HEK293T (cell line): ENCODE measurements around the gene SUPT3H.
A peak's percentile ranks its signal among the peaks of the same experiment; 100 is the strongest.
"Not testable (repeated sequence)": the region's sequence is repeated elsewhere in the genome, so short reads cannot be mapped to it uniquely, and the experiment has no call there.

Experiments
- CTCF ChIA-PET: fragments of 350-600 bp; formaldehyde crosslinking; extraction: SDS; loops from one replicate; lab custom pipeline; 2021; ENCODE audit warnings: antibody characterized with exemption, inconsistent platforms; lab: Yijun Ruan, JAX
- POLR2A ChIA-PET: fragments of 350-600 bp; formaldehyde crosslinking; extraction: SDS; loops from one replicate; lab custom pipeline; 2020; ENCODE audit warnings: antibody characterized with exemption, inconsistent platforms; lab: Yijun Ruan, JAX
- DNase-seq: peaks from one replicate; pipeline ENCODE4 v3.0.0; 2012; ENCODE audit warnings: mixed read lengths; ENCODE audit errors: extremely low spot score
- ARNT ChIP-seq: fragments of 450-650 bp; IDR thresholded peaks from 2 replicates; pipeline ENCODE4 v1.6.1; 2017; ENCODE audit warnings: mild to moderate bottlenecking
- BHLHE40 ChIP-seq: fragments of 450-650 bp; IDR thresholded peaks from 2 replicates; pipeline ENCODE4 v1.6.1; 2016; ENCODE audit warnings: mild to moderate bottlenecking, moderate library complexity, borderline replicate concordance
- CTBP1 ChIP-seq: fragments of 450-650 bp; IDR thresholded peaks from 2 replicates; pipeline ENCODE4 v1.6.1; 2016; ENCODE audit warnings: borderline replicate concordance
- ELF4 ChIP-seq: fragments of 450-650 bp; IDR thresholded peaks from 2 replicates; pipeline ENCODE4 v1.6.1; 2017; ENCODE audit warnings: antibody characterized with exemption
- FOXA1 ChIP-seq: fragments of 450-650 bp; IDR thresholded peaks from 2 replicates; pipeline ENCODE4 v1.6.1; 2016; ENCODE audit warnings: mild to moderate bottlenecking
- FOXK2 ChIP-seq: fragments of 450-650 bp; IDR thresholded peaks from 2 replicates; pipeline ENCODE4 v1.6.1; 2016; ENCODE audit warnings: mild to moderate bottlenecking
- FOXM1 ChIP-seq: fragments of 450-650 bp; IDR thresholded peaks from 2 replicates; pipeline ENCODE4 v1.6.1; 2017; ENCODE audit warnings: mild to moderate bottlenecking, borderline replicate concordance
- HDGF ChIP-seq: fragments of 450-650 bp; IDR thresholded peaks from 2 replicates; pipeline ENCODE4 v1.6.1; 2017; ENCODE audit warnings: antibody characterized with exemption, borderline replicate concordance
- L3MBTL2 ChIP-seq: fragments of 450-650 bp; conservative IDR thresholded peaks from 2 replicates; pipeline ENCODE4 v1.6.1; 2016; ENCODE audit warnings: mild to moderate bottlenecking
- LEF1 ChIP-seq: fragments of 450-650 bp; IDR thresholded peaks from 2 replicates; pipeline ENCODE4 v1.6.1; 2017; ENCODE audit warnings: mild to moderate bottlenecking, borderline replicate concordance
- NFRKB ChIP-seq: fragments of 450-650 bp; IDR thresholded peaks from 2 replicates; pipeline ENCODE4 v1.6.1; 2016; ENCODE audit warnings: mild to moderate bottlenecking, moderate library complexity
- SP1 ChIP-seq: fragments of 450-650 bp; IDR thresholded peaks from 2 replicates; pipeline ENCODE4 v1.6.1; 2017
- SUZ12 ChIP-seq: fragments of 450-650 bp; IDR thresholded peaks from 2 replicates; pipeline ENCODE4 v1.6.1; 2016; ENCODE audit warnings: mild to moderate bottlenecking
- TARDBP ChIP-seq: fragments of 450-650 bp; IDR thresholded peaks from 2 replicates; pipeline ENCODE4 v1.6.1; 2016
- ZNF384 ChIP-seq: fragments of 450-650 bp; IDR thresholded peaks from 2 replicates; pipeline ENCODE4 v1.6.1; 2016
- TF ChIP-seq, protein P1 (sequence below): fragments of 450-650 bp; IDR thresholded peaks from 2 replicates; pipeline ENCODE4 v1.6.1; 2016

The SUPT3H gene

DNA sequence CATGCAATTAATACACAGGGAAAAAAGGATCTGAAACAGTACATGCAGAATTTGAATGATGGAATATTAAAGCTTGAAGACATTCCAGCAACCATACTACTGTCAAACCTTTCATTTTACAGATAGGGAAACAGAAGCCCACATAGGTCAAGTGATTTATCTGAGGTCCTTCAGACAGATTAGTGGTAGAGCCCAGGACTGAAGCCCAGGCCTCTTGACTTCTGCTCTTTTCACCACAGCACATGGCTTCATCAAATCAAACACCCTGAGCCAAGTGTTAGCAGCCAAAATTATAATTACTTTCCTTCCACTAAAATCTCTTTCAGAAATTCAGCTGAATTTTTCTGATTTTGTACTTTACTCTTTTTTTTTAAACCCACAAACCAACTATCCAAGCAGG, 485.2 kb downstream of the SUPT3H start:
- DNase-seq, result no peak
- ChIA-PET POLR2A (no interaction called here), CTCF (no interaction called here)
- no peak for TF ChIP-seq L3MBTL2
- no peak for TF ChIP-seq HDGF
- no peak for TF ChIP-seq NFRKB
- TF ChIP-seq TARDBP, result no peak
- TF ChIP-seq, protein P1, sequence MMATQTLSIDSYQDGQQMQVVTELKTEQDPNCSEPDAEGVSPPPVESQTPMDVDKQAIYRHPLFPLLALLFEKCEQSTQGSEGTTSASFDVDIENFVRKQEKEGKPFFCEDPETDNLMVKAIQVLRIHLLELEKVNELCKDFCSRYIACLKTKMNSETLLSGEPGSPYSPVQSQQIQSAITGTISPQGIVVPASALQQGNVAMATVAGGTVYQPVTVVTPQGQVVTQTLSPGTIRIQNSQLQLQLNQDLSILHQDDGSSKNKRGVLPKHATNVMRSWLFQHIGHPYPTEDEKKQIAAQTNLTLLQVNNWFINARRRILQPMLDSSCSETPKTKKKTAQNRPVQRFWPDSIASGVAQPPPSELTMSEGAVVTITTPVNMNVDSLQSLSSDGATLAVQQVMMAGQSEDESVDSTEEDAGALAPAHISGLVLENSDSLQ, result no peak
- no peak for TF ChIP-seq CTBP1
- no peak for TF ChIP-seq ARNT

DNA sequence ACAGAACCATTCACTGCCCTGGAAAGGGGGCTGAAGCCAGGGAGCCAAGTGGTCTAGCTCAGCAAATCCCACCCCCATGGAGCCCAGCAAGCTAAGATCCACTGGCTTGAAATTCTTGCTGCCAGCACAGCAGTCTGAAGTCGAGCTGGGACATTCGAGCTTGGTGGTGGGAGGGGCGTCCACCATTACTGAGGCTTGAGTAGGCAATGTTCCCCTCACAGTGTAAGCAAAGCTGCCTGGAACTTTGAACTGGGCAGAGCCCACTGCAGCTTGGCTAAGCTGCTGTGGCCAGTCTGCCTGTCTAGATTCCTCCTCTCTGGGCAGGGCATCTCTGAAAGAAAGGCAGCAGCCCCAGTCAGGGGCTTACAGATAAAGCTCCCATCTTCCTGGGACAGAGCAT, 498.7 kb downstream of the SUPT3H start:
- CTCF ChIA-PET, DNase-seq, POLR2A ChIA-PET: not testable (repeated sequence)

DNA sequence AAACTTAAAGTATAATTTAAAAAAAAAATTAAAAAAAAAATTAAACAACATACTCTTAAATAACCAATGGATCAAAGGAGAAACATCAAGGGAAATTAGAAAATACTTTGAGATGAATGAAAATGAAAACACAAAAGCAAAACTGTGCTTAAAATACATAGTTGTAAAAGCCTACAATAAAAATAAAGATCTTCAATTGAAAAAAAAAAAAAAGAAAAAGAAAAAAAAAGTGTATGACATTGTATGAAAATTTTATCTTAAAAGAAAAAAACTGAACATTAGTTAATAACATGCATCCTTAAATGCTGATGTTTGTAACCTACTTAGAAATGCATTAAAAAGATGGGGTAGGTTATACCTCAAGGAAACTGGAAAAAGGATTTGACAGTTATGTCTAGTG, 501.1 kb downstream of the SUPT3H start:
- DNase-seq, CTCF ChIA-PET, POLR2A ChIA-PET: not testable (repeated sequence)
- TF ChIP-seq ZNF384, result peak; percentile 78; the same call in 1 of the 2 replicates

DNA sequence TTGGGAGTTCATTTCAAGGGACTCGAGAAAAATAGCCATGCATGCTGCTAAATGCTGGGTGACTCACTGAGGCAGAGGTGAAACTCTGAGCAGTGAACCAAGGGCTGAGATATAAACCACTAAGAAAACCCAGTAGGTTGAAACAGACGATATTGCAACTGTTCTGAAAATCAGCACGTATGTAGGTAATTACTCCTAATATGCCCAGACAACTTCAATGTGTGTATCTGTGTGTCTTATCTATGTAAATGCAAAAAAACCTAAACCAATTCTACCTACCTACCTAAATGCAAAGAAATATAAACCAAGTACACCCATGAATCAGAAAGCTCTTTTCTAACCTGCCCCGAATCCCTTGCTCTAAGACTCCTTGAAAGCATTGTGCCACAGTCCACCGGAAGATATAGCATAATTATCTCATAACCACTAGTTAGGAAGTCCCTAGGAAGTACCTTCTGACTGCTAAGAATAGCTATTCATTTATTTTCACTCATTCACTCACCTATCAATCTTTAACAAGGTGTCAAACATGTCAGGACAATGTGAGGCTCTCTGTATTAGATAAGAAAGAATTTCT, 508.3 kb downstream of the SUPT3H start:
- no peak for DNase-seq
- ChIA-PET CTCF (no interaction called here), POLR2A (interaction anchor here (0.5 kb wide), 1 partner anchor 529 kb away, joined by 3 read pairs; no protein-coding TSS in a partner anchor)
- TF ChIP-seq FOXA1 (no peak), TARDBP (no peak), SUZ12 (no peak), NFRKB (no peak), ZNF384 (no peak), ARNT (no peak), FOXK2 (no peak), L3MBTL2 (no peak), HDGF (no peak), FOXM1 (no peak), LEF1 (no peak)

DNA sequence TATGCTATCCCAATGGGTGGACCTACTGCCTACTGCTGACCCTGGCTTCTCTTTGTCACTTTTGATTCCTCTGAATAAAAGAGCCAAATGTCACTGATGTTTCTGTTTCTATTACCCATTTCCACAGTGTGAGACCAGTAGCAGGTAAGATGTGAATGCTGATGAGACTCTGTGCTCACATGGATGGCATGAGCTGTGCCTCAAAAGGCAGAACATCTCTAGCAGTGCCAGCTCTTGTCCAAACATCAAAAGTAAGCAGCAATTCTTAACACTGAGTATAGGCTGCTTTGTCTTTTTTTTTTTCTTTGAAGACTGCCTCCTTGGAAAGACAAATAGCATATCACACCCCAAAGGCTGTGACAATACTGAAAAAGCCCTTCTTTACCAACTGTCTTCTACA, 508.8 kb downstream of the SUPT3H start:
- ChIA-PET CTCF (no interaction called here), POLR2A (no interaction called here)
- no peak for DNase-seq
- TF ChIP-seq FOXK2, result no peak
- TF ChIP-seq ZNF384, result no peak
- TF ChIP-seq SUZ12, result no peak
- TF ChIP-seq, protein P1, result no peak
- TF ChIP-seq CTBP1, result no peak

DNA sequence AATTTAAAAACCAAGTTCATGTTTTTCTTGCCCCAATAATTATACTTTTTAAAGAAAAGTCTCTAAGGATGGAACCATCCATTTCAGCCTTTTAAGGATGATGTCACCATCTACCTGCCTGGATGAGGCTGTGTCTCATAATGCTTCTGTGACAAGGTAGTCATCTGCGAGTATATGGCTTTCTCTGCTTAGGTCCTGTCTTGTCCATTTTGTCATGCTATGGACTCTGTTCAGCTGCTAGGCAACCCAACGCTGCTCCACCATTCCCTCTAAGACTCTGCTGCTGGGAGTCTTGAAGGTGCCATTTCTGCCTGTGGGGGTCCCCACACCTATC, 509.4 kb downstream of the SUPT3H start:
- CTCF ChIA-PET, result no interaction called here
- DNase-seq, result no peak
- POLR2A ChIA-PET, result no interaction called here
- TF ChIP-seq L3MBTL2, result no peak
- no peak for TF ChIP-seq FOXA1
- no peak for TF ChIP-seq BHLHE40
- no peak for TF ChIP-seq CTBP1
- no peak for TF ChIP-seq NFRKB
- TF ChIP-seq FOXM1, result no peak
- no peak for TF ChIP-seq ZNF384
- TF ChIP-seq SP1, result no peak
- no peak for TF ChIP-seq ARNT
- no peak for TF ChIP-seq ELF4
- TF ChIP-seq SUZ12, result no peak
- no peak for TF ChIP-seq FOXK2
- TF ChIP-seq, protein P1, result no peak
- TF ChIP-seq HDGF, result no peak
- TF ChIP-seq LEF1, result no peak
- TF ChIP-seq TARDBP, result no peak

DNA sequence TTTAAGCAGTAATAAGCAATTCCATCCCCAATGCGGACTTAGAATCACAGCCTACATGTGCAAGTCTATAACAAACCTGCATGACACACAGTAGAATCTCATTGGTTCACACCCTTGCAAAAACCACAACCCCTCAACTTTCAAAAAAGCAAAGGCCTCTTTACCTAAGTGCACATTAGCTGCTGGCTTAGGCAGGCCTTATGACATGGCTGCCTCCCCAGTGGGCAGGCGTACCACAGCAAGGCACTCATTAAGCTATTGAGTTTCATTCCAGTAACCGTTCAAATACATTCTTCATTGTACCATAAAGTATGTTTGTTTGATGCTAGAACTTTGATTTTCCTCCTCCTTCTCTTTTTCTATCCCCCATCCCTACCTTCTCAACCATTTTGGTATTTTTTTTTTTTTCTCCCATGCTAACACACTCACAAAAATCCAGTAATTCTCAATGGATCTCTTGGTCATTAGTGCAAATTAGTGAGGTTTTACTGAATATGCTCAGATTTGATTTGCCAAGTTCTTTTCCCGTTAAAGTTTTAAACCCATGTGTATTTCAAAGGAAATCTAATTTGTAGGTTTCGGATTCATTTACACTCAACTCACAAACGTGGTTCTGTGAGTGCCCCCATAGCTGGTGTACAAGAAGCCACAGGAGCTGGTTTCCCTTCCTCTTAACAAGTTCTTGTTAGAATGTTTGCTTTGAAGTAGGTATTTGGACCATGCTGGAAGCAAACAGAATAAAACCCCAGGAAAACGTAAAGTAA, 510.0 kb downstream of the SUPT3H start:
- no peak for TF ChIP-seq NFRKB
- TF ChIP-seq FOXM1, result no peak
- TF ChIP-seq ARNT, result no peak
- TF ChIP-seq ZNF384, result no peak
- no peak for TF ChIP-seq LEF1
- TF ChIP-seq FOXK2, result no peak
- no peak for TF ChIP-seq CTBP1
- no peak for TF ChIP-seq HDGF
- no peak for TF ChIP-seq BHLHE40
- TF ChIP-seq ELF4, result no peak
- no peak for TF ChIP-seq SUZ12
- no peak for TF ChIP-seq FOXA1
- no peak for TF ChIP-seq TARDBP
- no peak for TF ChIP-seq SP1
- no peak for DNase-seq
- POLR2A ChIA-PET, result no interaction called here
- CTCF ChIA-PET, result no interaction called here

DNA sequence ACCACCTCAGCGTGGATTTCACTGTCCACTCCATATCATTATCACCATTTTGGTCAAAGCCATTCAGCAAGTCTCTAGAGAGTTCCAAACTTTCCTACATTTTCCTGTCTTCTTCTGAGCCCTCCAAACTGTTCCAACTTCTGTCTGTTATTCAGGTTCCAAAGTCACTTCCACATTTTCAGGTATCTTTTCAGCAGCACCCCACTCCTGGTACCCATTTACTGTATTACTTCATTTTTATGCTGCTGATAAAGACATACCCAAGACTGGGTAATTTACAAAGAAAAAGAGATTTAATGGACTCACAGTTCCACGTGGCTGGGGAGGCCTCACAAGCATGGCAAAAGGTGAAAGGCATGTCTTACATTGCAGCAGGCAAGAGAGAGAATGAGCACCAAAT, 512.5 kb downstream of the SUPT3H start:
- CTCF ChIA-PET, POLR2A ChIA-PET, DNase-seq: not testable (repeated sequence)
